Retinal pigment epithelial cell (primary cell): ENCODE results near the gene MRPL58.

Experiments used
- DNase-seq: peaks from one replicate; pipeline ENCODE4 v3.0.0-alpha.2; 2010; ENCODE audit warnings: low read depth
- H3K4me3 ChIP-seq: 2 replicates; pipeline ENCODE4 v1.5.1; 2011; ENCODE audit warnings: mild to moderate bottlenecking, low read length, control low read depth, moderate library complexity
- TF ChIP-seq, protein P1 (sequence below): conservative IDR thresholded peaks from 2 replicates; pipeline ENCODE4 v1.5.1; 2011; ENCODE audit warnings: low read depth, low read length, control low read depth, inconsistent platforms

The MRPL58 gene

DNA sequence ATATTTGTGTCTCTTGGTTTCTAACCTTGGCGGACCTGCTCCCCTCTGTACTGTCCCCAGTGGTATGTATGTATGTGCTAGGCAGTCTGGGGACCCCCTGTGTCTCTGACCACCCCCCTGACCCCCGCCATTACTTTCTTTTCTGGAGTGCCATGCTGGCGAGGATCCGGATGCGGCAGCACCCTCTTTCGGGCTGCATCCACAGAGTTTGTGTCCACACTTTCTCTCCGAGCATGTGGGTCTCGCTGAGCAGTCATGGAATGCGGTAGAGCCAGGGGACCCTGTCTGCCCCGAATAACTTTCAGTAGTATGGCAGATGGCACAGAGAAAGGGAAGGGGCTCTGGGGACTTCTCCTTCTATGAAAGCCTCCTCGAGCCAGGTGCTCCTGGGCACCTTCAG lies 51.6 kb downstream of the MRPL58 start:
- no peak for DNase-seq
- no peak overlapping the region for H3K4me3 ChIP-seq
- TF ChIP-seq, protein P1, sequence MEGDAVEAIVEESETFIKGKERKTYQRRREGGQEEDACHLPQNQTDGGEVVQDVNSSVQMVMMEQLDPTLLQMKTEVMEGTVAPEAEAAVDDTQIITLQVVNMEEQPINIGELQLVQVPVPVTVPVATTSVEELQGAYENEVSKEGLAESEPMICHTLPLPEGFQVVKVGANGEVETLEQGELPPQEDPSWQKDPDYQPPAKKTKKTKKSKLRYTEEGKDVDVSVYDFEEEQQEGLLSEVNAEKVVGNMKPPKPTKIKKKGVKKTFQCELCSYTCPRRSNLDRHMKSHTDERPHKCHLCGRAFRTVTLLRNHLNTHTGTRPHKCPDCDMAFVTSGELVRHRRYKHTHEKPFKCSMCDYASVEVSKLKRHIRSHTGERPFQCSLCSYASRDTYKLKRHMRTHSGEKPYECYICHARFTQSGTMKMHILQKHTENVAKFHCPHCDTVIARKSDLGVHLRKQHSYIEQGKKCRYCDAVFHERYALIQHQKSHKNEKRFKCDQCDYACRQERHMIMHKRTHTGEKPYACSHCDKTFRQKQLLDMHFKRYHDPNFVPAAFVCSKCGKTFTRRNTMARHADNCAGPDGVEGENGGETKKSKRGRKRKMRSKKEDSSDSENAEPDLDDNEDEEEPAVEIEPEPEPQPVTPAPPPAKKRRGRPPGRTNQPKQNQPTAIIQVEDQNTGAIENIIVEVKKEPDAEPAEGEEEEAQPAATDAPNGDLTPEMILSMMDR: no peak

DNA sequence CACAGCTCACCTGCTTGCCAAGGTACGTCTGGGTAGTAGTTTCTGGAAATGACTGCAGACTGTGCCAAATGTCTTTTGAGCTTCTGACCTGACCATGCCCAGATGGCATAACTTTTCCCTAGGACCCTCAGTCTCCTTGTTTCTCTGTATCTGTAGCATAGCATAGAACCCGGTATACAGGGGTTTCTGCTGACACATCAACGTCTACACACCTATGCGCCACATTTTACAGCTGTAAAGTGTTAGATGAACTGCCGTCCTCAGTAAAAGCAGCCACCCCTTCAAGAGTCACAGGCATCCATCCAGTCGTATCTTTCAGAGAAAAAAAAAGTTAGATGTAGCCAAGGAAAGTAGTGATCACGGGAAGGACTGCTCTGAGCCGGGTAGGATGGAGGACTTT lies 52.0 kb downstream of the MRPL58 start:
- H3K4me3 ChIP-seq: no peak overlapping the region
- DNase-seq: no peak
- TF ChIP-seq, protein P1: no peak

DNA sequence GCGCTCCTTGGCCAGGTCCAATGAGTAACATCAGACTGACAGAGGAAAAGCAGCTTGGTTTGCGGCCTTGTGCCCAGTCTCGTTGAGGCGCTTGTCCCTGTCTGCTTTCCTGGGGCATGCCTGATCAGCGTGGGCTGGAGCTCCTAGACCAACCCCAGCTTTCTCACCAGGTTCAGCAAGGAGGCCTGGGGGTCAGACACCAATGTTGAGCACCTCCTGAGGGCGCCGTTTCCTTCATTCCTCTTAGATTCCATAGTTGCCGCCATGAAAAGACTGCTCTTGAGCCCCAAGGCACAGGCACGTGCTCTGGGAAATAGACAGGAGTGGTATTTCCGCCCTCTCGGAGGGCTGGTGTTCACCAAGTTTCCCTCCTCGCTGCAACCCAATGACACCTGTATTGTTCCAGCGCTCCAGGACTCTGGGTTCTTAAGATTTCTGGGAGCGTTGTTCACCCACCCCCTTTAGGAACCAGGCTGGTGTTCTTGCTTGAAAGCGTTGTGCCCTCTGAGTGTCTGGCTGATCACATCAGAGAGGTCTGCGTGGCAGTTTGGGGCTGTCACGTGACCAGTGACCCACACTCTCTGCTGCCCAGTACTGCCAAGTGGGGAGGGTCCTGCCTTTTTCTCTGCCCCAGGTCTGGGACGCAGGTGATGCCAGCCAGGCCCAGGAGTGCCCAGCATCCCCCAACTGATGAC lies 52.5 kb downstream of the MRPL58 start:
- H3K4me3 ChIP-seq: no peak overlapping the region
- DNase-seq: no peak
- TF ChIP-seq, protein P1: peak; percentile 6

DNA sequence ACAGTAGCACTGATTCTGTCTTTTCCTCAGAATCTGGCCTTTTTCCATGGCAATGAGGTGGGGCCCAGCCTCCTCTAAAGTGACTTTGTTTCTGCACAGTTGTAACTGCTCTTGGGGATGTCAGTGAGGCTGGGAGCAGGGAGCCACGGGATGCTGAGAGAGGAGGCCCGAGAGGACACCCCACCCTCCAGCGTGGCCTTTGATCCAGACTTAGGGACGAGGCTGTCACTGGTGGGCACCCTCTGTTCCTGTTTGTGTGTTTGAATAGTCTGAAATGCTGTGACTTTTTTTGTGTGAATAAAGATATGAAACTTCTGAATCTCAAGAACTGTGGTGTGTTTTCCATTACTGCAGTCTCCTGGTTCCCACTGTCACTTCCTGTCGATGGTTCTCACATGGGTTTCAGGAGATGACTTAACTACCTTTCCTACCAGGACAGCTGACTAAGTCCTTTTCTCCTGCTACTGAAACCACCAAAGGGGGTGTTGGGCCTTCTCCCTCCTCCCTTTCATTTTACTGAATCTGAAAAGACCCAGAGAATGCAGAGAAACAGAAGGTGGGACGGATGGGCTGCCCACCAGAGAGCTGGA lies 53.2 kb downstream of the MRPL58 start:
- no peak for DNase-seq
- TF ChIP-seq, protein P1: no peak
- H3K4me3 ChIP-seq: no peak overlapping the region

DNA sequence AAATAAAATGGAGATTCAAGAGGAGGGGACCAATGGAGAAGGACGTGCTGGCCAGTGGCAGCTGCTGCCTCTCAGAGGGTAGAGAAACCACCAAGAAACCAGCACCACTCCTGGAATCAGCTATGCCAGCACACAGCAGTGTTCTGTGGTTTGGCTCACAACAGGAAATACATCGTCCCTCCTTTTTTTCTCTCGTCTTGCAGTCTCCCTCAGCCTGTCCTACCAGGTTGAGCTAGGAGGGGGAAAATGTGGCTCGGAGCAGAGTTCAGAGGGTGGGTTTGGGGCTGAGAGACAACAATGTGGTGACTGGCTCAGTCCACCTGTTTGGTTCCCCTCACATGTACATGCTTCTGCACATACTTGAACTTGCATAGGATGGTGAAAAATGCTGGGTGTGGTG lies 55.4 kb downstream of the MRPL58 start:
- DNase-seq: no peak
- H3K4me3 ChIP-seq: no peak overlapping the region
- TF ChIP-seq, protein P1: no peak

DNA sequence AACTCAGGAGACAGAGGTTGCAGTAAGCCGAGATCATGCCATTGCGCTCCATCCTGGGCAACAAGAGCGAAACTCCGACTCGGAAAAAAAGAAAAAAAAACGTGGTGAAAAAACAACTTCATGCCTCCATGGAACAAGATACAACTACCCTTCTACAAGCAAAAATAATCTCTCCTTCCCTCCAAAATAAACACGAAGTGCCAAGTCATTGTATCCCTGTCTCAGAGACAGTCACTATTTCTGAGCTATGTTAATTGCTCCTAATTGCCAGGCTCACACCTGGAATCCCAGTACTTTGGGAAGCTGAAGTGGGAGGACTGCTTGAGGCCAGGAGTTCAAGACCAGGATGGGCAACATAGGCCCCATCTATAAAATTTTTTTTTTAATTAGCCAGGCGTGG lies 56.3 kb downstream of the MRPL58 start:
- TF ChIP-seq, protein P1: no peak
- H3K4me3 ChIP-seq: no peak overlapping the region
- no peak for DNase-seq

DNA sequence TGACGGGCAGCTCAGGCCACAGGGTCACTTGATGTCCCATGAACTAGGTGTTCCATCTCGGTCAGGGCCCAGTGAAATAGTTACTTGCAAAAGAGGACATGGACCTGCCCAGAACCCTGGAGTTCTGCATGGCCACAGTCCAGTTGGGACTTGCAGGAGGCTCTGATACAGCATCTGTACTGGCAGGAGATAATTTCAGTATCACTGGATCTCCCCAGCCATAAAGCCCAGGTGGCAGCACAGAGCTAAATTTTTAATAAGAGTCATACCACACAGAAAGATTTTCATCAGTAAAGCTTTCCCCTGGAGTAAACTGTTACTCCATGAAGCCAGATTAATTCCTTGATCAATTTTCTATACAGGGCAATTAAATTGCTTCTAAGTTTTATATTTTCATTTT lies 57.3 kb downstream of the MRPL58 start:
- DNase-seq: no peak
- TF ChIP-seq, protein P1: peak; percentile 55
- no peak overlapping the region for H3K4me3 ChIP-seq
